IPS-15b (cell line): ENCODE data around the gene RPS6KC1.
"Not testable (repeated sequence)": the region's sequence is repeated elsewhere in the genome, so short reads cannot be mapped to it uniquely, and the experiment has no call there.

Experiments
- H3K27me3 ChIP-seq: one replicate; pipeline ENCODE4 v1.6.1; 2013; ENCODE audit warnings: low read length; ENCODE audit not compliant: control insufficient read depth, insufficient read depth
- H3K36me3 ChIP-seq: one replicate; pipeline ENCODE4 v1.6.1; 2013; ENCODE audit warnings: low read length; ENCODE audit not compliant: control insufficient read depth, insufficient read depth
- H3K4me1 ChIP-seq: one replicate; pipeline ENCODE4 v1.6.1; 2013; ENCODE audit warnings: mild to moderate bottlenecking, low read length; ENCODE audit not compliant: control insufficient read depth, insufficient read depth
- H3K4me3 ChIP-seq: one replicate; pipeline ENCODE4 v1.5.1; 2013; ENCODE audit warnings: low read depth, low read length
- H3K9ac ChIP-seq: one replicate; pipeline ENCODE4 v1.6.1; 2013; ENCODE audit warnings: low read depth, mild to moderate bottlenecking, low read length
- H3K9me3 ChIP-seq: one replicate; pipeline ENCODE4 v1.6.1; 2013; ENCODE audit warnings: mild to moderate bottlenecking, low read length; ENCODE audit not compliant: control insufficient read depth, insufficient read depth

Gene RPS6KC1

DNA sequence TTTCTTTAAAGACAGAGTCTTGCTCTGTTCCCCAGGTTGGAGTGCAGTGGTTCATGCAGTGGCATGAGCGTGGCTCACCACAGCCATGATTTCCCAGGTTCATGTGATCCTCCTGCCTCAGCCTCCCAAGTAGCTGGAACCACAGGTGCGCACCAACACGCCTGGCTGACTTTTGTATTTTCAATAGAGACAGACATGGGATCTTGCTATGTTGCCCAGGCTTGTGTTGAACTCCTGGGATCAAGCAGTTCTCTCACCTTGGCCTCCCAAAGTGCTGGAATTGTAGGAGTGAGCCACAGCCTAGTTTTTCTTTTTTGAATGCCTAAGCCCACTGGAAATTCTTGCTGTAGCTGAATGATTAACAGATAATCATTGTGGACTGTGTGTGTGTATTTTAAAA lies 113.5 kb downstream of the RPS6KC1 start:
- H3K36me3 ChIP-seq = no peaks in the 10 kb centered on the region

DNA sequence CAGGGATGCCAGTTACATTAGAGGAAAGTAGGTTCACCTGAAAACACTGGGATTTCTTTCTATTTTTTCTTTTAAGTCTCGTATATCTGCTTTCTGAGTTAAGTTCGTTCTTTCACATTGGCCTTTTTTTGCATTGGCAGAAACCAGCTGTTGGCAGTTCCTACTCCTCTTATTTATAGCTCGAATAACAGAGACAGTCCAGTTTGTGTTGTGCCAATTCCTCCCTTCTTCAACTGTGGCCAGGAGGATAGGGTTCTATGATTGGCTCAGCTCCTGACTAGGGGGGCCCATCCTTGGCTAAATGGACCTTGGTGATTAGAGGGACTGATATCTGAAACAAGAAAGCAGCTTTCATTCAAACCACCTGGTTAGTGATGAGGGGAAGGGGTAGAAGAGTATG lies 115.8 kb downstream of the RPS6KC1 start:
- Histone ChIP-seq H3K36me3 (no peaks in the 10 kb centered on the region), H3K4me1 (no peaks in the 10 kb centered on the region), H3K9ac (no peak overlapping the region), H3K4me3 (no peak overlapping the region), H3K9me3 (no peaks in the 10 kb centered on the region), H3K27me3 (no peaks in the 10 kb centered on the region)

More for the DNA sequence above, 113.5 kb downstream of the RPS6KC1 start:
- Histone ChIP-seq H3K27me3 (no peaks in the 10 kb centered on the region), H3K4me3 (no peak overlapping the region), H3K9ac (no peak overlapping the region), H3K4me1 (no peaks in the 10 kb centered on the region), H3K9me3 (no peaks in the 10 kb centered on the region)

- Histone ChIP-seq H3K9me3 (no peaks in the 10 kb centered on the region), H3K9ac (no peak overlapping the region), H3K27me3 (no peaks in the 10 kb centered on the region), H3K36me3 (no peaks in the 10 kb centered on the region), H3K4me3 (no peak overlapping the region), H3K4me1 (no peaks in the 10 kb centered on the region)
These were observed 120.7 kb downstream of the RPS6KC1 start for GRCh38 chr1:213171711-213172110.

DNA sequence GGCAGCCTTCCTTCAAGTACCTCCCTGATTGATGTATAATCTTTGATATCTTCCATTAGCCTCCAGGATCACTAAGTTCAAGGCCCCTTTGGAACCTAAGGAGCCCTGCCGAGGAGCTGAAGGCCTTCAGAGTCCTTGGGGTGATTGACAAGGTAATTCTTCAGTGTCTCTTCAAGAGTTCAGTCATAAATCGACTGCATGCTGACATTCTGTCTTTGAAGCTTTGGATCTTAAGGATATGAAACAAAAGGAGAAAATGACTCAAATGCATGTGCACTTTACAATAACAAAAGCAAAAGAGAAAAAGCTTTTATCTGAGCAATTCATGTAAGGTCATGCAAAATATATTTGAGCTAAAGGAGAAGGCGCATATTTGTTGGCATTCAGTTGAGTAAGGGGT lies 125.3 kb downstream of the RPS6KC1 start:
- no peaks in the 10 kb centered on the region for H3K4me1 ChIP-seq
- no peak overlapping the region for H3K9ac ChIP-seq
- H3K27me3 ChIP-seq = no peaks in the 10 kb centered on the region
- H3K36me3 ChIP-seq = no peaks in the 10 kb centered on the region
- H3K4me3 ChIP-seq = no peak overlapping the region
- H3K9me3 ChIP-seq = no peaks in the 10 kb centered on the region

- no peak overlapping the region for H3K9ac ChIP-seq
- H3K9me3 ChIP-seq = no peaks in the 10 kb centered on the region
- H3K27me3 ChIP-seq = no peaks in the 10 kb centered on the region
- no peaks in the 10 kb centered on the region for H3K36me3 ChIP-seq
- no peaks in the 10 kb centered on the region for H3K4me1 ChIP-seq
- H3K4me3 ChIP-seq = no peak overlapping the region
These were observed 128.7 kb downstream of the RPS6KC1 start for GRCh38 chr1:213179784-213180183.

GRCh38 chr1:213180833-213181232 lies 129.8 kb downstream of the RPS6KC1 start:
- no peak overlapping the region for H3K4me3 ChIP-seq
- no peak overlapping the region for H3K9ac ChIP-seq
- no peaks in the 10 kb centered on the region for H3K9me3 ChIP-seq
- no peaks in the 10 kb centered on the region for H3K36me3 ChIP-seq
- no peaks in the 10 kb centered on the region for H3K27me3 ChIP-seq
- H3K4me1 ChIP-seq = no peaks in the 10 kb centered on the region

- no peak overlapping the region for H3K4me3 ChIP-seq
- no peak overlapping the region for H3K9ac ChIP-seq
- no peaks in the 10 kb centered on the region for H3K4me1 ChIP-seq
- H3K27me3 ChIP-seq = no peaks in the 10 kb centered on the region
- H3K36me3 ChIP-seq = no peaks in the 10 kb centered on the region
- no peaks in the 10 kb centered on the region for H3K9me3 ChIP-seq
These were observed 132.1 kb downstream of the RPS6KC1 start for GRCh38 chr1:213183036-213183672.

DNA sequence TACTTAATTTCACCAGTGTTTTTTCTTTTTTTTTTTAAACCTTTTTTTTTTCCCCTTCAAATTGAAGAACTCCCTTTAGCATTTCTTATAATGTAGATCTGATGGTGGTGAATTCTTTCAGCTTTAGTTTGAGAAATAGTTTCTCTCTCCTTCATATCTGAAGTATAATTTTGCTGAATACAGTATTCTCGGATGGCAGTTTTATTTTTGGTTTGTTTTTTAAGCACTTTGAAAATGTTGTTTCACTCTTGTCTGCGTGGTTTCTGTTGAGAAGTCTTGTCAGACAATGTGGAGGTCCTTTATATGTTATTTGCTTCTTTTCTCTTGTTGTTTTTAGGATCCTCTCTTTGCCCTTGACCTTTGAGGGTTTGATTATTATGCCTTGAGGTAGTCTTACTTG lies 135.1 kb downstream of the RPS6KC1 start:
- H3K4me1 ChIP-seq = no peaks in the 10 kb centered on the region
- H3K9me3 ChIP-seq = no peaks in the 10 kb centered on the region
- no peak overlapping the region for H3K9ac ChIP-seq
- no peak overlapping the region for H3K4me3 ChIP-seq
- H3K27me3 ChIP-seq = no peaks in the 10 kb centered on the region
- no peaks in the 10 kb centered on the region for H3K36me3 ChIP-seq

GRCh38 chr1:213192026-213192425 lies 141.0 kb downstream of the RPS6KC1 start:
- Histone ChIP-seq H3K9me3 (no peaks in the 10 kb centered on the region), H3K9ac (no peak overlapping the region), H3K4me3 (no peak overlapping the region), H3K36me3 (no peaks in the 10 kb centered on the region), H3K4me1 (peaks cover 5% of the 10 kb centered on the region), H3K27me3 (no peaks in the 10 kb centered on the region)

- no peaks in the 10 kb centered on the region for H3K27me3 ChIP-seq
- no peak overlapping the region for H3K4me3 ChIP-seq
- H3K36me3 ChIP-seq = no peaks in the 10 kb centered on the region
- H3K9me3 ChIP-seq = no peaks in the 10 kb centered on the region
- H3K4me1 ChIP-seq = peaks cover 5% of the 10 kb centered on the region
- H3K9ac ChIP-seq = no peak overlapping the region
These were observed 143.3 kb downstream of the RPS6KC1 start for GRCh38 chr1:213194383-213194782.

GRCh38 chr1:213194855-213195254 lies 143.8 kb downstream of the RPS6KC1 start:
- Histone ChIP-seq H3K27me3 (no peaks in the 10 kb centered on the region), H3K36me3 (no peaks in the 10 kb centered on the region), H3K9ac (no peak overlapping the region), H3K9me3 (no peaks in the 10 kb centered on the region), H3K4me1 (peaks cover 5% of the 10 kb centered on the region), H3K4me3 (no peak overlapping the region)

- H3K27me3 ChIP-seq, H3K4me1 ChIP-seq, H3K36me3 ChIP-seq, H3K9me3 ChIP-seq, H3K4me3 ChIP-seq, H3K9ac ChIP-seq: not testable (repeated sequence)
These were observed 145.4 kb downstream of the RPS6KC1 start for GRCh38 chr1:213196328-213197054.
